Naive B cell (primary cell): ENCODE measurements around the gene MGAT4A. TPM values are rescaled to one million over a fixed set of nuclear protein-coding genes. Genes with fewer than 3 reads are reported as not detected.
A peak's percentile ranks its signal among the peaks of the same experiment; 100 is the strongest.
"Not testable (repeated sequence)": the region's sequence is repeated elsewhere in the genome, so short reads cannot be mapped to it uniquely, and the experiment has no call there.

Experiments used
- ATAC-seq, 2 donors: fragments of 150-1000 bp; cut with Tn5 transposase; 2 replicates each; pipeline ENCODE4 v1.10.0; 2021; ENCODE audit warnings: low read depth in 2 of 2, mild to moderate bottlenecking in 2 of 2, moderate library complexity in 2 of 2
- DNase-seq: peaks from one replicate; pipeline ENCODE4 v3.0.0; 2022
- H3K27ac Mint-ChIP-seq, 6 donors: one replicate each; pipeline ENCODE4 v1.8.0; 2020 to 2022; ENCODE audit warnings: mild to moderate bottlenecking in 6 of 6, mixed read lengths in 6 of 6, moderate library complexity in 5 of 6, inconsistent platforms in 2 of 6
- H3K27me3 Mint-ChIP-seq, 3 donors: one replicate each; pipeline ENCODE4 v1.8.0; 2021 to 2022; ENCODE audit warnings: mixed read lengths in 3 of 3, mild to moderate bottlenecking in 1 of 3
- H3K36me3 Mint-ChIP-seq, 2 donors: one replicate each; pipeline ENCODE4 v1.8.0; 2020 to 2022; ENCODE audit warnings: mixed read lengths in 2 of 2, inconsistent platforms in 1 of 2, mild to moderate bottlenecking in 1 of 2
- H3K4me1 Mint-ChIP-seq, 3 donors: one replicate each; pipeline ENCODE4 v1.8.0; 2020 to 2022; ENCODE audit warnings: mixed read lengths in 3 of 3, inconsistent platforms in 1 of 3, mild to moderate bottlenecking in 1 of 3, moderate library complexity in 1 of 3
- H3K4me3 Mint-ChIP-seq, 8 donors: one replicate each; pipeline ENCODE4 v1.8.0; 2020 to 2022; ENCODE audit warnings: mild to moderate bottlenecking in 8 of 8, mixed read lengths in 8 of 8, moderate library complexity in 8 of 8, inconsistent platforms in 2 of 8
- H3K9me3 Mint-ChIP-seq, 7 donors: one replicate each; pipeline ENCODE4 v1.8.0; 2020 to 2022; ENCODE audit warnings: mixed read lengths in 7 of 7, mild to moderate bottlenecking in 5 of 7, inconsistent platforms in 2 of 7, moderate library complexity in 1 of 7
- polyA plus RNA-seq, 6 donors: library from polyadenylated mRNA; unstranded; fragments of 300-500 nt; fragmentation: Illumina TruSeq; gene quantifications; one replicate each; pipeline ENCODE4 v1.2.3, GENCODE V29; 2021; ENCODE audit warnings: low read depth in 6 of 6

Gene MGAT4A
- polyA plus RNA-seq, 6 donors from 2014 or later, result 13.7 to 47.2 (median 21.6) TPM

GRCh38 chr2:98752711-98753110 lies 21.8 kb upstream of the MGAT4A start:
- not testable (repeated sequence) for H3K9me3 Mint-ChIP-seq, DNase-seq, H3K36me3 Mint-ChIP-seq, H3K27ac Mint-ChIP-seq, ATAC-seq, H3K4me3 Mint-ChIP-seq
- Mint-ChIP-seq H3K27me3 (peaks cover 8 to 42% (median 12%) of the 10 kb centered on the region in 3 donors), H3K4me1 (peaks cover 17 to 23% (median 19%) of the 10 kb centered on the region in 3 donors)

DNA sequence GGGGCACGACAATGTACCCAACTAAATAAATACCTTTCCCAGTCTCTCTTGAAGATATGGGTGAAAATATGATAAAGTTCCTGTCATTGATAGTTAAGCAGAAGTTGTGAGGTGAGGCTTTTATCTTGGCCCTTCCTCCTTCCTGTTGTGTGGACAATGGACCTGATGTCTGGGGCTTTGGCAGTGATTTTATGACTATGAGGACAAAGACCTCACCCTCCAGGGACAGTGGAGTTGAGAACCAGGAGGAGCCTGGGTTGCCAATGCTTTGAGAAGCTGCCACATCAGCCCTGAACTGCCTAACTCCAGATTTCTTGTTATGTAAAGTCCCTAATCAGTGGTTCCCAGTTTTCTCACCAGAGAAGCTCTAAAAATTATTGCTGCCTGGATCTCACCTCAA lies 20.8 kb upstream of the MGAT4A start:
- peaks cover 0 to 9% of the 10 kb centered on the region in 2 donors for H3K36me3 Mint-ChIP-seq
- no peak for DNase-seq
- no peak overlapping the region for H3K27ac Mint-ChIP-seq
- H3K4me1 Mint-ChIP-seq, result peaks cover 9 to 13% (median 12%) of the 10 kb centered on the region in 3 donors
- H3K27me3 Mint-ChIP-seq, result peaks cover 8 to 42% (median 12%) of the 10 kb centered on the region in 3 donors
- peaks cover 0 to 2% (median 0%) of the 10 kb centered on the region in 7 donors for H3K9me3 Mint-ChIP-seq
- no peak overlapping the region for H3K4me3 Mint-ChIP-seq
- no peak for ATAC-seq

DNA sequence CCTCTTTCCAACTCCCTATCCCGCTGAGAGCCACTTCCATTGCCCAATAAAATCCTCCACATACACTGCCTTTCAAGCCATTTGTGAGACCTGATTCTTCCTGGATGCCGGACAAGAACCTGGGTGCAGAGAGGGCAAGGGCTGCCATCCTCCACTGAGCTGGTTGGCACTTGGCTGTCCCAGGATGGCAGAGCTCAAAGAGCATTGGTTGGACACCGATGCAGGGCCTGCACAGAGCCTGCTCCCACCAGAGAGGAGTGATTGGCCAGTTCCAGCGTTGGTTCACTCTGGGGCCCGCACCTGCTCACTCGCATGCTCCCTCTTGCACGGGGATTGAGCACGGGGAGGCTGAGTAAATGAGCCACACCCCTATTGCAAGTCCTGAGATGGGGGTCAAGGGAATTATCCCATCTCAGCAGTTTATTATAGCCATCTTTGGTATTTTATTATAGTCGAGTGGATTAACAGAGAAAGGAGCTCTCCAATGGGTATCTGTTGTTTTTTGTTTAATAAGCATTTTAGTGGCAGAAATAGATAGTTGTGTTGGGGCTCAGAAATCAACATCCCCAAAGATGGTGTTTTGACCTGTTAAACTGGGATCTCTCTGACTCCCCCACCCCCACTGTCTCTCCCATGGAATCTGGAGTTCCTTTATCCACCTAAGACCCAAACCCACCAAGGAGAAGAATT lies 19.8 kb upstream of the MGAT4A start:
- H3K27ac Mint-ChIP-seq, result no peak overlapping the region
- no peak for ATAC-seq
- H3K4me1 Mint-ChIP-seq, result peaks cover 9 to 12% (median 10%) of the 10 kb centered on the region in 3 donors
- peaks cover 8 to 42% (median 12%) of the 10 kb centered on the region in 3 donors for H3K27me3 Mint-ChIP-seq
- peaks cover 0 to 2% (median 0%) of the 10 kb centered on the region in 7 donors for H3K9me3 Mint-ChIP-seq
- DNase-seq, result no peak
- peaks cover 0 to 9% of the 10 kb centered on the region in 2 donors for H3K36me3 Mint-ChIP-seq
- peak overlapping the region in 1 of 8 donors; percentile 68 for H3K4me3 Mint-ChIP-seq

DNA sequence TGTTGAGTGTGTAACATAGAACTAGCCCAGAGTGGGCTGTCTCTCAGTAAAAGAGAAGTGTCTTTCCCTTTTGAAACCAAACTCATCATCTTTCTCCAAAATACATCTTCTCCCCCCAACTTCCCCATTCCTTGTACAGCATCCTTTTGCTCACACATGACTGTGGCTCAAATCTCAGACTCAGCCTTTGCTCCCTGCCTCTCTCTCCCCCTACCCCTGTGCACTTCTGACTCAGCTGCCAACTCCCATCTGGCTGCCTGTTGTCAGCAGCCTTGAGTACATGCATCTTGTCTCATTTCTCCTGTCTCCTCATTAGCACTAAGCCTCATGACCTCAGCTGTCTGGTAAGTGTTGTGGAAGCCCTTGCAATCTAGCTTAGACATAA lies 18.1 kb upstream of the MGAT4A start:
- peak; percentile 71 to 77 for ATAC-seq
- H3K4me1 Mint-ChIP-seq, result peaks cover 9 to 12% (median 10%) of the 10 kb centered on the region in 3 donors
- peak overlapping the region in 3 of 6 donors; percentile 36 to 79 (median 39) for H3K27ac Mint-ChIP-seq
- H3K9me3 Mint-ChIP-seq, result peaks cover 0 to 2% (median 0%) of the 10 kb centered on the region in 7 donors
- peaks cover 0 to 9% of the 10 kb centered on the region in 2 donors for H3K36me3 Mint-ChIP-seq
- no peak for DNase-seq
- H3K4me3 Mint-ChIP-seq, result peak overlapping the region in 1 of 8 donors; percentile 7
- H3K27me3 Mint-ChIP-seq, result peaks cover 8 to 40% (median 12%) of the 10 kb centered on the region in 3 donors

- Mint-ChIP-seq H3K9me3 (peaks cover 0 to 2% (median 0%) of the 10 kb centered on the region in 7 donors), H3K4me3 (peak overlapping the region in 1 of 8 donors; percentile 7), H3K27ac (peak overlapping the region in 2 of 6 donors; percentile 39 to 79), H3K27me3 (peaks cover 8 to 38% (median 12%) of the 10 kb centered on the region in 3 donors), H3K4me1 (peaks cover 9 to 12% (median 10%) of the 10 kb centered on the region in 3 donors), H3K36me3 (peaks cover 0 to 9% of the 10 kb centered on the region in 2 donors)
- ATAC-seq (no peak), DNase-seq (no peak)
These were observed 17.5 kb upstream of the MGAT4A start for GRCh38 chr2:98748292-98749065.

DNA sequence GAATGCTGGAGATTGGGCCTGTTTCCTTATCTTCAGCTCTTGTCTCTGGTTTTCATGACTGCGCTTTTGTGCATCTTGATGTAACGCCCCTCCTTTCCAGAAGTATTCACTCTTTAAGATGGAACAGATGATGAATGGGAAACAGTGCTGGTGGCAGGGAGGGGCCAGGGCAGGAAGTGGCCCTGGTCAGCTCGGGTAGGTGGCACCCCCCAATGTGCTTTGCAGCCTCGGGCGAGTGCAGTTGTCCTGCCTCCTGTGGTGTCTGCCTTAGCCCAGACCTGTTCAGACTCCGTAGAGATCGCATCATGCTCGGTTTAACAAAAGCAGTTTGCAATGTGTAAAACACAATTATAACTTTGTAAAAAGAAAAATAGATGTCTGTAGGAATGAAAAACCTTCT lies 17.0 kb upstream of the MGAT4A start:
- DNase-seq (no peak), ATAC-seq (no peak)
- H3K4me1 Mint-ChIP-seq, result peaks cover 9 to 12% (median 10%) of the 10 kb centered on the region in 3 donors
- H3K9me3 Mint-ChIP-seq, result peaks cover 0 to 2% (median 0%) of the 10 kb centered on the region in 7 donors
- H3K4me3 Mint-ChIP-seq, result peak overlapping the region in 1 of 8 donors; percentile 0
- no peak overlapping the region for H3K27ac Mint-ChIP-seq
- H3K36me3 Mint-ChIP-seq, result peaks cover 0 to 7% of the 10 kb centered on the region in 2 donors
- peaks cover 7 to 32% (median 10%) of the 10 kb centered on the region in 3 donors for H3K27me3 Mint-ChIP-seq

- peaks cover 12 to 24% (median 13%) of the 10 kb centered on the region in 3 donors for H3K27me3 Mint-ChIP-seq
These were observed 15.5 kb upstream of the MGAT4A start for GRCh38 chr2:98746426-98746825.

GRCh38 chr2:98744595-98744994 lies 13.7 kb upstream of the MGAT4A start:
- ATAC-seq (no peak), DNase-seq (no peak)
- Mint-ChIP-seq H3K4me1 (peaks cover 8 to 14% (median 10%) of the 10 kb centered on the region in 3 donors), H3K36me3 (no peaks in the 10 kb centered on the region), H3K9me3 (no peaks in the 10 kb centered on the region), H3K4me3 (no peak overlapping the region), H3K27me3 (peaks cover 17 to 21% (median 20%) of the 10 kb centered on the region in 3 donors), H3K27ac (peak overlapping the region in 1 of 6 donors; percentile 20)

More at GRCh38 chr2:98746426-98746825, 15.5 kb upstream of the MGAT4A start:
- no peak overlapping the region for H3K27ac Mint-ChIP-seq
- H3K4me1 Mint-ChIP-seq, result peaks cover 8 to 10% (median 9%) of the 10 kb centered on the region in 3 donors
- ATAC-seq (no peak), DNase-seq (no peak)
- H3K9me3 Mint-ChIP-seq, result peaks cover 0 to 2% (median 0%) of the 10 kb centered on the region in 7 donors
- H3K36me3 Mint-ChIP-seq, result no peaks in the 10 kb centered on the region
- H3K4me3 Mint-ChIP-seq, result no peak overlapping the region

DNA sequence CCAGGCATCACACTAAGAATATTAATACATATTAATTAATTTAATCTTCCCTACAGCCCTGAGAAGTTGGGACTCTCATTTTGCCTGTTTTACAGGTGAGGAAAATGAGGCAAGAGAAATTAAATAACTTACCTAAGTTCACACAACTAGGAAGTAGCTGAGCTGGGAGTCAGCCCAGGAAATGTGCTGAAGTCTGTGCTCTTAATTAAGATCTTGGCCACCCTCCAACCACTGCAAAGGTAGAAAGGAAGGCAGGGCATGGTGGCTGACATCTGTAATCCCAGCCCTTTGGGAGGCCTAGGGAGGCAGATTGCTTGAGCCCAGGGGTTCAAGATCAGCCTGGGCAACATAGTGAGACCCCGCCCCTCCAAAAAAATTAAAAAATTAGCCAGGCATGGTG lies 12.9 kb upstream of the MGAT4A start:
- peak overlapping the region in 1 of 6 donors; percentile 24 for H3K27ac Mint-ChIP-seq
- H3K36me3 Mint-ChIP-seq, result no peaks in the 10 kb centered on the region
- DNase-seq, result no peak
- ATAC-seq, result no peak
- peaks cover 3 to 9% (median 3%) of the 10 kb centered on the region in 3 donors for H3K4me1 Mint-ChIP-seq
- peaks cover 14 to 21% (median 20%) of the 10 kb centered on the region in 3 donors for H3K27me3 Mint-ChIP-seq
- no peaks in the 10 kb centered on the region for H3K9me3 Mint-ChIP-seq
- no peak overlapping the region for H3K4me3 Mint-ChIP-seq

DNA sequence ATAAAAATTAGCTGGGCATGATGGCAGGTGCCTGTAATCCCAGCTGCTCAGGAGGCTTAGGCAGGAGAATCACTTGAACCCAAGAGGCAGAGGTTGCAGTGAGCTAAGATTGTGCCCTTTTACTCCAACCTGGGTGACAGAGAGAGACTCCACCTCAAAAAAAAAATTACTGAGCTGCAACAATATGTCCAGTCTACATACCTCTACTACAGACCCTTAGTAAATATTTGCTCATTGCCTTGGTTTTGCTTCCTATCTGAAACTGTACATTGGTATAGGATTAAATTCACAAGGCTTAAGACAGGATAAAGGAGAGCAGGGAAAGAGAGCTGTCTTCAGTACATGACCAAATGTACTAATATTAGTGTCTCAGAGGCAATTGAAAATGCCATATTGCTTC lies 8.1 kb upstream of the MGAT4A start:
- peaks cover 0 to 7% of the 10 kb centered on the region in 2 donors for H3K36me3 Mint-ChIP-seq
- H3K9me3 Mint-ChIP-seq, result no peaks in the 10 kb centered on the region
- H3K27me3 Mint-ChIP-seq, result peaks cover 17 to 31% (median 30%) of the 10 kb centered on the region in 3 donors
- ATAC-seq, result no peak
- no peak for DNase-seq
- no peak overlapping the region for H3K27ac Mint-ChIP-seq
- H3K4me1 Mint-ChIP-seq, result peaks cover 10 to 21% (median 11%) of the 10 kb centered on the region in 3 donors
- H3K4me3 Mint-ChIP-seq, result no peak overlapping the region

GRCh38 chr2:98738304-98738703 lies 7.4 kb upstream of the MGAT4A start:
- Mint-ChIP-seq H3K27ac (no peak overlapping the region), H3K4me1 (peaks cover 10 to 25% (median 15%) of the 10 kb centered on the region in 3 donors), H3K9me3 (no peaks in the 10 kb centered on the region), H3K27me3 (peaks cover 17 to 31% (median 30%) of the 10 kb centered on the region in 3 donors), H3K36me3 (peaks cover 0 to 7% of the 10 kb centered on the region in 2 donors), H3K4me3 (no peak overlapping the region)
- DNase-seq, result no peak
- ATAC-seq, result no peak

DNA sequence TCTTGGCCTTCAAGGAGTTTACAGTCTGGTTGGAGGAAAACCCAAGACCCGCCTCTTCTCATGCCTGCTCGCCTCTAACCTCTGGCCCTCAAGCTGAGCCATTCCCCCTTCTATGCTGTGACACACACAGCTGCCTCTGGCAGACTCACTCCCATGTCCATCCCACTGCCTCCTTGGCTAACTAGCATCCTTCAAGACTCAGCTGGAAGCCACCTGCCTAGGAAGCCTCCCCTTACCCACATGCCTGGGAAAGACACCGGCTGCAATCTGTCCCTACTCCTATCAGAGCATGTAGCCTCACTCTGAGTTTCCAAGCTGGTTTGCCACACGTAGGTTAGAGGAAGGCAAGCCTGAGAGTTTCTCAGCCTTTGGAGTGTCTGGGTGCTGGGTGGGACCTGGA lies 6.9 kb upstream of the MGAT4A start:
- H3K27me3 Mint-ChIP-seq, result peaks cover 17 to 31% (median 27%) of the 10 kb centered on the region in 3 donors
- peak overlapping the region in 2 of 6 donors; percentile 63 to 93 for H3K27ac Mint-ChIP-seq
- no peak overlapping the region for H3K4me3 Mint-ChIP-seq
- DNase-seq, result no peak
- H3K36me3 Mint-ChIP-seq, result peaks cover 0 to 7% of the 10 kb centered on the region in 2 donors
- peaks cover 10 to 25% (median 16%) of the 10 kb centered on the region in 3 donors for H3K4me1 Mint-ChIP-seq
- ATAC-seq, result no peak
- H3K9me3 Mint-ChIP-seq, result no peaks in the 10 kb centered on the region

- peaks cover 0 to 7% of the 10 kb centered on the region in 2 donors for H3K36me3 Mint-ChIP-seq
- peaks cover 17 to 37% (median 29%) of the 10 kb centered on the region in 3 donors for H3K4me1 Mint-ChIP-seq
- peaks cover 10 to 19% (median 17%) of the 10 kb centered on the region in 3 donors for H3K27me3 Mint-ChIP-seq
- no peak for ATAC-seq
- H3K9me3 Mint-ChIP-seq, result no peaks in the 10 kb centered on the region
- no peak overlapping the region for H3K27ac Mint-ChIP-seq
- no peak for DNase-seq
- no peak overlapping the region for H3K4me3 Mint-ChIP-seq
These were observed 5.5 kb upstream of the MGAT4A start for GRCh38 chr2:98736464-98736889.
